GM21528 (cell line): ENCODE measurements around the gene PRDM12.
"Not testable (repeated sequence)": the region's sequence is repeated elsewhere in the genome, so short reads cannot be mapped to it uniquely, and the experiment has no call there.

ENCODE experiments used
- ATAC-seq: cut with Tn5 transposase; IDR thresholded peaks from one replicate; pipeline ENCODE4 v1.9.1; 2021; ENCODE audit warnings: mild to moderate bottlenecking, moderate library complexity; ENCODE audit not compliant: unreplicated experiment, low FRiP score

The PRDM12 gene

DNA sequence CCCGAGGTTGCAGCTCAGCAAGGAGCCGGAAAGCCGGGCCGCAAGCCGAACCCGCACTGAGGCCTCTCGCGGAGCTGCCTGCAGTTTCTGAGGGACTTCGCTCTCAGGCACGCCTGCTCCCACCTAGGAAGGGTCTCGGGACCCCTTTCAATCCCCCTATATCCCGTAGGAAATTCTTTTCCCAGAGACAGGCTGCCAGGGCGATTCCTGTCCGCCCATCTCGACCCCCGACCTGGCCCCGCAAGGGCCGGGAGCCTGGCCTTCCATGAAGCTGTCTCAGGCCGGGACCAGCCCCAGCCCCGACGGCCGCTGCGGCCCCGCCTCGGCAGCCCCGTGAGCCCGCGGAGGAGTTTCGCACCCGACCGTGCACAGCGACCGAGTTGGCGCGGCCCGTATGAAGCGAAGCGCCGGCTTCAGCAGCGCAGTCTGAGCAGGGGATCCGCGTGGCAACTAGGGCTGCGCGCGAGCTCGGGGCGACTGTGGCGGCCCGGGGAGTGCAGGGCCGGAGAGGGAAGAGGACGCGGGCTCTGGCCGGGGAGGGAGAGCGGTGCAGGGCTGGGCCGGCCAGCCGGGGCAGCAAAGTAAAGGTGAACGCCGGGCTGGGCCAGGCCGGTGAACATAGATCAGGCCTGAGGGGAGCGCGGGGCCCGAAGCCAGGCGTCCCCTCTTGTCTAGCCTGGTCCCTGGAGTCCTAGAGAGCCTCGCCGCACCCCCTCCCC is 977 bp upstream of the PRDM12 start:
- ATAC-seq, result no peak

- ATAC-seq, result no peak
These were observed 480 bp upstream of the PRDM12 start for GRCh38 chr9:130663977-130664250.

DNA sequence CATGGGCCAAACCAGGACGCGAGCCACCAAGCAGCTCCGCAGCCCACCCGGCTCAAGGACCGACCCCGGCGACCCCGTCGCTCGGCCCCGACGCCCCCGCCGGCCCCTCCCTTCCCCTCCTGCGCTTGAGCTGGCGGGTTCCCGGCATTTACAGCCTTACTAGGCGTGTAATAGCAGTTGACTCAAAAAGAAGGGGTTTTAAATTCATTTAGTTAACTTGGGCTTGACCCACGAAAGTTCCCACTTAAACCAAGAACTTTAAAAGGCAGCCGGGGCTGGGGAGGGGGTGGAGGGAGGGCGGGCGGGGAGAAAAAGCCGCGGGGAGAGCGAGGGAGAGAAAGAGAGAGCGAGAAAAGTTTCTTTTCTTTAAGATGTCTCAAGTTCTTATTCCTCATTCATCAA is 636 bp downstream of the PRDM12 start:
- no peak for ATAC-seq

DNA sequence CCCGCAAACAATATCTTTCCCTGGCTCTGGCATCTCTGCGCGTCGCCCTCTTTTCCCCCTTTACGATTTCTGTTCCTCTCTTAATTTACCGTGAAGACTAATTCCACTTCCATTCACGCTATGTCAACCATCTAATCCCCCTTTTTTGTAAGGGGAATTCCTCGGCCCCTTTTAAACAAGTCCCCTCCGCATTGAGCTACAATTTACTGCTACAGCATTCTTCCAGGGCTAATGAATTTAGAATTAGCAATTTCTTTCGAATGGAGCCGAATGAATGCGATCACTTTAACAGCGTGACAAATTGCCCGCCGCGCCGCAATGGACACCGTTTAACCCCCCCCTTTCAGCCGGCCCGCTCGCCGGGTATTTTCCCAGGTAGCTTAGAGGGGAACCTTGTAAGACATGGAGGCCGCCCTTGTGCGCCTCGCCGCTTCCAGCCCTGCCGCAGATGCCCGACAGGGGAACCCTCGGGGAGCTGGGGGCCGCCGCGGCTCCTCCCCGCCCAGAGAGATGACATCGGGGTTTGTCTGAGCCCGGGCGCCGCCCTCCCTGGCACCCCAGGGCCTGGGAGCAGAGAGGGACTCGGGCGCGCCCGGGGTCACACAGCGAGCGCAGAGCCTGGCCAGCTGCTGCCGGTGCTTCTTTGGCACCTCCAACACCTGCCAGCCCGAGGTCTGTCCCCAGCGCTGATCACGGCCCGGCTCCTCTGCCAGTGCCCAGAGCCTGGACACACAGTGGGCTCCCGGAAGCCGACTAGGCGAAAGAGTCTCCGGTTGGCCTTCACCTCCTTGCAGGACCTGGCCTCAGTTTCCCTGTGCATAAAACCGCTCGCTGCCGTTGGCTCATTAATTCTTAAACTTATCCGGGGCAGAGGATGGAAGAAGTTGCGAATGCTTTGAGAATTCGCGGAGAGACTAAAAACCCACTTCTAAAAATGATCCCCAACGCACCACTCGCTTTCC is 1.3 kb downstream of the PRDM12 start:
- ATAC-seq, result no peak

DNA sequence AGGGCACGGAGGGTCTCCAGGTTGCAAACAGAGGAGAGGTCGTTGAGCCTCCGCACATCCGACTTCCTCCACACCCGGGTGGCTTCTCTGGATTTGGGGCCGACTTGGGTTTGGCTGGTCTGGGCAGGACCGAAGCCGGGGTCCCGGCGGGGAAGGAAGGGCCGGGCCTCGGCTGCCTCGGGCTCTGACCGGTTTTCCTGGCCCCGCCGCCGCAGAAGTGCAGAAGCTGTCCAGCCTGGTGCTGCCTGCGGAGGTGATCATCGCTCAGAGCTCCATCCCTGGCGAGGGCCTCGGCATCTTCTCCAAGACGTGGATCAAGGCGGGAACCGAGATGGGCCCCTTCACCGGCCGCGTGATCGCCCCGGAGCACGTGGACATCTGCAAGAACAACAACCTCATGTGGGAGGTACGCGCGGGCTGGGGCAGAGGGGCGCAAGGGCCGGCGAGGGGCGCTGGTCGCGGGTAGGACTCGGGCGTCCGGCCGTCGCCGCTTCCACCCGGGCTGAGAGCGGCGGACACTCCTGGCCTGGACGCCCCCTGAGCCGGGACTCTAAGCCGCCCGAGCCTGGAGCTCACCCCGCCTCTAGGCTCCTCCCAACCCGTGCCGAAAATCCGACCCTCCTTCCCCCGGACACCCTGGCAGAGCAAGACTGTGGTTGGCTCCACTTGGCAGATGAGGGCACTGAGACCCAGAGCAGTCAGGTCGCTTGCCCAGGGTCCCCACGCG is 2.2 kb downstream of the PRDM12 start:
- ATAC-seq, result no peak

DNA sequence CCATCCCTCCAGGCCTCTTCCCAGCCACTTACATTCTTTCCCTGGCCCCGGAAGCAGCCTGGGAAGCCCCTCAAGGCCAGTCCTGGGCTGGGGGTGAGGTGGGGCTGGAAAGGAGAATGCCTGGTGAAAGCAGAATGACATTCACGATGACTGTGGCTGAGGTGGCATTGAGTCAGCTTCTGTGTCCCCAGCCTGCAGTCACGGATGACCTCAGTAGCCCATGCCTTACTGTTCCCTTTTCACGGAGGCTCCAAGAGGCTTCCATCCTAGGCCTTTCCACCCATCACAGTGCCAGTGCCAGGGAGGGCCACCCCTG is 2.7 kb downstream of the PRDM12 start:
- ATAC-seq, result no peak

DNA sequence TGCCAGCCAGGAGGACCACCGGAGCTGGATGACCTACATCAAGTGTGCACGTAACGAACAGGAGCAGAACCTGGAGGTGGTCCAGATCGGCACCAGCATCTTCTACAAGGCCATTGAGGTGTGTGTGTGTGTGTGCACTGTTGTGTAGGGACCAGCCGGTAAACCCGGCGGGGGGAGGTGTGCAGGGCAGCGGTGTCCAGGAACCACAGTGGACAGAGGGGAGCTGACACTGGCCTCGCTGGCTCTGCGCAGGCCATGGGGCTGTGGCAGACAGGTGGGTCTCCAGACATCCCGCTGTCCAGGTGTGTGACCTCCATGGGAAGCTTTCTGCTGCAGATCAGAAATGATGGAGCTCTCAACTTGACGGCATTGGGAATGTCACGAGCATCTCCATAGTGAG is 3.8 kb downstream of the PRDM12 start:
- ATAC-seq, result no peak

- no peak for ATAC-seq
These were observed 4.3 kb downstream of the PRDM12 start for GRCh38 chr9:130668659-130669058.

GRCh38 chr9:130669965-130670364 is 5.6 kb downstream of the PRDM12 start:
- no peak for ATAC-seq

GRCh38 chr9:130670644-130671043 is 6.2 kb downstream of the PRDM12 start:
- no peak for ATAC-seq

DNA sequence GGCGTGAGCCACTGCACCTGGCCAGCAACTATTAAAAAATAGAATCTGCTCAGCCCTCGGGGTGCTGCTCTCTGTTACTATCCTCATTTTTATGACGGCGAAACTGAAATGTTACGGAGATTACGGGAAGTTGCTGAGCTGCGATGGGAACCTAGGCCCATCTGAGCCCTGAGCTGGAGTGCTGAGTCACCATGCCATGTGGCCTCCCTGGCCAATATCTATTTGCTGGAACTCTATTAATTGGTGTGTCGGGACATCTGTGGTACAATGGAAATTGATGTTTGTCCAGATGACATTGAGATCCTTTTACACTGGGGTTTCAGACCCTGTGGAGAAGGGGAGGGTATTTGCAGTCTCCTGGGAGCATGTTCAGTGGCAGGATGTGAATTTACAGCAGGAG is 8.1 kb downstream of the PRDM12 start:
- no peak for ATAC-seq

- ATAC-seq, result no peak
These were observed 8.7 kb downstream of the PRDM12 start for GRCh38 chr9:130672933-130673615.

- ATAC-seq, result no peak
These were observed 11.0 kb downstream of the PRDM12 start for GRCh38 chr9:130675396-130675795.

GRCh38 chr9:130677252-130677651 is 12.9 kb downstream of the PRDM12 start:
- no peak for ATAC-seq

- no peak for ATAC-seq
These were observed 16.7 kb downstream of the PRDM12 start for GRCh38 chr9:130680836-130681768.

DNA sequence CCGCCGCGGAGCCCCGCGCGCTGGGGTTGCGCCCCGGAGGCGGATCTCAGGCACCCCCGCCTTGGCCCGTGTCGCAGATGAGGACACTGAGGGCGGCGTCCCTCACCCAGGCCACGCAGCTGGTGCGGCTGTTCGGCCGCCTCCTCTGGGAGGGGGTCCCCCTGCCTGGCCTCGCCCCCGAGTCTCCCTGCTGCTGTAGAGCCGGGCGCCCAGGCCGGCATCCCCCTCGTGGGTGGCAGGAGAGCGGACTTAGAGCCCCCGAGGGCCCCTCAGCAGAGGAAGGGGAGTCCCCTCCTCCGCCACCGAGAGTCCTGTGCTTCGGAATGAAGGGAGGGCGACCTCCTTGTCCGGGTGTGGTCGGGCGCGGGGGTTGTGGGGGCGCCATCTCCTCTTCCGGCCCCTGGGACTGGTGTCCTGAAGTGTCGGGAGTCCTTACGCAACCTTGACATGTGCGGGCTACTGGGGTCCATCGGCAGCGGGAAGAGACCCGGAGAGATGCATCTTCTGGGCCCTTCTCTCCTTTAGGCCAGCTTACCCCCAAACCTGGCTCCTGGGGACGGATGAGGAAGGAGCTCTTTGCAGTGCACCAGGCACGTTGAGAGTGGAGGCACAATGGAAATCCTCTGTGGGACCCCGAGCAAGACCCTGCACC is 17.5 kb downstream of the PRDM12 start:
- ATAC-seq, result no peak

DNA sequence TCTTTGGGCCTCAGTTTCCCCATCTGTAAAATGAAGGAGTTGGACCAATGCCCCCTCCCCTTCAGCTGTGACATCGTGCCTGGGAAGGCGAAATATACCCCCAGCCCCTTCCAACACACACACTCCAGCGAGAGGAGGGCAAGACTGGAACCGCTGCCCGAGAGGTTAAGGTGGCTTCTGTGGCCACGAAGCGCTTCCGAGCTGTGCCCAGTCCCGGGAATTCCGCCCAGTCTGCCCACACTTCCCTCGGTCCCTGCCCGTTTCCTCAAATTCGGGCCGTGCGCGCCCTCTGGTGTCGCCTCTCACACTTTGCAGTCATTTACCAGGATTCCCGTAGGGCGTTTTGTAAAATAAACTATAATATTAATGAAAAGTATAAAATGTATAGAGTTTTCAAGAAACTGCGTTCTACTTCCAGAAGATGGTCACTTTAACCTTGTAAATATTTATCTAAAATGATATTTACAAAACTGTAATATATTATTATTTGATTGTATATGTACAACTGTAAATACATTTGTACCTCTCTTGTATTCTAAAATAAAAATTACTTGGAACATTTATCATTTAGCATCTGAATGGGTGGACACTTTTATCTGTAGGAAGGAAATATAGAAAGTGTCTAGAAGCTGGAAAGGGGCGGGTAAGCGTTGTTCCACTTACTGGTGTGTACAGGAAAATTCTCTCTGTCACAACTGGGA is 18.2 kb downstream of the PRDM12 start:
- no peak for ATAC-seq

- ATAC-seq, result no peak
These were observed 20.7 kb downstream of the PRDM12 start for GRCh38 chr9:130685104-130685503.

DNA sequence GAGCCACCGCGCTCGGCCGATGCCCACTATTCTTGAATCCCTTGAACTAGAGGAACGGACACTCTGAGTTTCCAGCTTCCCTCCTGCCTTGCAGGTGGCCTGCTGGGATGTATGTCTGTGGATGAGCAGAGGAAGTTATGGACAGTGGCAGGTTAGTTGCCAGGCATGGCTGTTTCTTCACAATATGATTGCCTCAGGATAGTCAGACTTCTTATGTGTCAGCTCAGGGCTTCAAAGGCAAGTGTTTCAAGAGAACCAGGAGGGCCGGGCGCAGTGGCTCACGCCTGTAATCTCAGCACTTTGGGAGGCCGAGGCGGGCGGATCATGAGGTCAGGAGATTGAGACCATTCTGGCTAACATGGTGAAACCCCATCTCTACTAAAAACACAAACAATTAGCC is 21.6 kb downstream of the PRDM12 start:
- ATAC-seq, result not testable (repeated sequence)
